Right lobe of liver (tissue), 4 donors: ENCODE results near the gene HCN2.

Experiments used
- CTCF ChIP-seq, 4 donors: fragments of 200-600 bp in 3 of 4; fragments of 450-650 bp in 1 of 4; IDR thresholded peaks; one replicate each; pipeline versions ENCODE4 v1.5.1 to v1.8.0; 2016 to 2022; ENCODE audit warnings: antibody characterized with exemption in 4 of 4, mild to moderate bottlenecking in 2 of 4
- POLR2A ChIP-seq: fragments of 450-650 bp; IDR thresholded peaks from one replicate; pipeline ENCODE4 v1.6.1; 2017; ENCODE audit warnings: antibody characterized with exemption, mild to moderate bottlenecking
- donor health status: DM: no; HTN: no; CAD: no.
- donor health status: DM: no; HTN: no; CAD: no.
- donor health status: DM: no; HTN: yes; CAD: no.

GRCh38 chr19:658059-658839 is 68.6 kb downstream of the HCN2 start:
- TF ChIP-seq CTCF (IDR thresholded peaks at IDR 0.05): no peak
- no peak for TF ChIP-seq POLR2A
